Muscle layer of colon (tissue), 2 donors: ENCODE results near the gene NBL1.
A peak's percentile ranks its signal among the peaks of the same experiment; 100 is the strongest.

Source experiments
- H3K27ac ChIP-seq: one replicate; pipeline ENCODE4 v1.7.0; 2013; ENCODE audit warnings: low read depth, mild to moderate bottlenecking, low read length, moderate library complexity
- H3K27me3 ChIP-seq, 2 donors: one replicate each; pipeline ENCODE4 v1.7.0; 2013; ENCODE audit warnings: low read length in 2 of 2, mild to moderate bottlenecking in 2 of 2; ENCODE audit not compliant: insufficient read depth in 2 of 2, control insufficient read depth in 1 of 2
- H3K36me3 ChIP-seq: one replicate; pipeline ENCODE4 v1.7.0; 2013; ENCODE audit warnings: mild to moderate bottlenecking, low read length; ENCODE audit not compliant: insufficient read depth
- H3K4me1 ChIP-seq: one replicate; pipeline ENCODE4 v1.7.0; 2013; ENCODE audit warnings: mild to moderate bottlenecking, low read length; ENCODE audit not compliant: insufficient read depth
- H3K4me3 ChIP-seq, 2 donors: one replicate each; pipeline ENCODE4 v1.7.0; 2013; ENCODE audit warnings: low read length in 2 of 2, low read depth in 1 of 2, mild to moderate bottlenecking in 1 of 2, moderate library complexity in 1 of 2
- H3K9ac ChIP-seq: one replicate; pipeline ENCODE4 v1.7.0; 2013; ENCODE audit warnings: low read length
- H3K9me3 ChIP-seq: one replicate; pipeline ENCODE4 v1.7.0; 2013; ENCODE audit warnings: mild to moderate bottlenecking, low read length
- donor health status: abdominal sarcoma.
- donor health status: Adenocarcinoma of cecum.

The NBL1 gene

DNA sequence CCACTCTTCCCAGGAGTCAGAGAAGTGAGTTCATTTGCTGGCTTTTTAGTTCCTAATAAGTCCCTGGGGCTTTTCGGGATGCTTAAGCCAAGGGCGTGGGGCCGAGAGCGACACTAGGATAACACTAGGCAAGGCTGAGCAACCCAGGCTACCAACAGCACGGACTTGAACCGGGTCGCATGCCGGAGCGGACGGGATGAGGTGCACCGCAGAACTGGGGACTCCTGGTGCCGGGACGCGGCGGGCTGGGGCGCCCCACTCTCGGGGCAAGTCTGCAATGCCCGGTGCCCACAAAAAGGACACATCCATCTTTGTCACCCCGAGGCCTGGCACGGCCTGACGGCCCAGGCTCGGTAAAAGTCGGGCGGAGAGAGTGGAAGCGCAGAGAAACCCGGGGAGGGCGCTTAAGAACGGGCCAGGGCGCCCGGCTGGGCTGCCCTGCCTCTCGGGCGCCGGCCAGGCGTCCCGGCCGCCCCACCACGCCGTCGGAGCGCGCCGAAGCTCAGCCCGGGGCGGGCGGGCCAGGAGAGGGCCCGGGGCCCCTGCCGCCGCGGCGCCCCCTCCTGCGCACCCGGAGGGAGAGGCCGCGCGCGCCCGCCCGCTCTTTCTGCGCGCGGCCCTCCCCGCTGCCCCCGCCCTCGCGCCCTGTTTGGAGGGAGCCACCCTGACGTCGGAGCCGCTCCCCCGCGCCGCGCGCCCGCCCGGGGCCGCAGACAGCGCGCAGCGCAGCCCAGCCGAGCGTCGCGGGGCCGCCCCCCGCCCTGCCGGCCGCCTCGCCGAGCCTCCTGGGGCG, at the start of gene NBL1:
TSS of gene NBL1 (plus strand) at position 710 of the 793 bp plus-strand sequence. CDS start 10,720 bp downstream, outside the sequence.
- H3K27me3 ChIP-seq = no peaks in the 10 kb centered on the region
- peaks cover 38% of the 10 kb centered on the region for H3K4me1 ChIP-seq
- H3K9ac ChIP-seq = peak within 1 kb of the TSS; percentile 94
- H3K9me3 ChIP-seq = no peaks in the 10 kb centered on the region
- peak within 1 kb of the TSS; percentile 95 for H3K27ac ChIP-seq
- peak within 1 kb of the TSS; percentile 87 to 89 for H3K4me3 ChIP-seq
- H3K36me3 ChIP-seq = no peaks in the 10 kb centered on the region

DNA sequence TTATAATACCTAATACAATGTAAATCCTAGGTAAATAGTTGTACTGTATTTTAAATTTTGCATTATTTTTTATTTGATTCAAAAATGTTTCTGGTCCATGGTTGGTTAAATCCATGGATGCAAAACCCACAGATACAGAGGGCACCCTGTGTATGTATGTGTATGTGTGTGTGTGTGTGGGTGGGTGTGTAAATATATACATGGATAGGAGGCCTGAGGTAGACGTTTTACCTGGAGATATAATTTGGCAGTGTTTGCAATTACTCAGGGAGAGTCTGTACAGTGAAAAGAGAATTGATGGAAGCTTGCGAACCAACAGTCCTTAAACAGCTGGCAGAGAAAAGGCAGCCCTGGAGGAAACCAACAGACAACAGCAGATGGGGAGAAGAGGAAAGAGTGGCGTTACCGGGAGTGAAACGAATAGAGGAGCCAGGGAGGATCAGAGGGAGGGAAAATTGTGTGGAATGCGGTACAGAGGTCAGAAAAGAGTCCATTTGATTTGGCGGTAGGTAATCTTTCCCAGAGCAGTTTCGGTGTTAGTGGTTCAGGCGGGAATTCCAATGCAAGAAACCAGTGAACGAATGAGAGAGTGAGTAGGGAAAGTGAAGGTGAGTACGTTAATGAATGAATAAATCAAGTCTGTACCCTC, 47.9 kb upstream of the NBL1 start:
- no peaks in the 10 kb centered on the region for H3K27me3 ChIP-seq
- H3K4me1 ChIP-seq = peaks cover 36% of the 10 kb centered on the region
- peak overlapping the region; percentile 93 for H3K27ac ChIP-seq
- H3K36me3 ChIP-seq = no peaks in the 10 kb centered on the region
- H3K9me3 ChIP-seq = no peaks in the 10 kb centered on the region
- H3K9ac ChIP-seq = peak overlapping the region; percentile 63
- H3K4me3 ChIP-seq = peak overlapping the region; percentile 87 to 91

GRCh38 chr1:19596714-19597495, 47.2 kb upstream of the NBL1 start:
- Histone ChIP-seq H3K9ac (peak overlapping the region; percentile 63), H3K4me1 (peaks cover 39% of the 10 kb centered on the region), H3K4me3 (peak overlapping the region; percentile 87 to 91), H3K36me3 (no peaks in the 10 kb centered on the region), H3K27me3 (no peaks in the 10 kb centered on the region), H3K9me3 (no peaks in the 10 kb centered on the region), H3K27ac (peak overlapping the region; percentile 93)

- Histone ChIP-seq H3K4me1 (peaks cover 47% of the 10 kb centered on the region), H3K36me3 (no peaks in the 10 kb centered on the region), H3K9me3 (no peaks in the 10 kb centered on the region), H3K27ac (peak overlapping the region; percentile 93), H3K27me3 (no peaks in the 10 kb centered on the region), H3K9ac (peak overlapping the region; percentile 63), H3K4me3 (peak overlapping the region; percentile 87 to 91)
Measured at GRCh38 chr1:19597496-19598309, 46.4 kb upstream of the NBL1 start.

- H3K27ac ChIP-seq = no peak overlapping the region
- H3K4me1 ChIP-seq = peaks cover 52% of the 10 kb centered on the region
- H3K27me3 ChIP-seq = no peaks in the 10 kb centered on the region
Measured at GRCh38 chr1:19599810-19600209, 44.3 kb upstream of the NBL1 start.

DNA sequence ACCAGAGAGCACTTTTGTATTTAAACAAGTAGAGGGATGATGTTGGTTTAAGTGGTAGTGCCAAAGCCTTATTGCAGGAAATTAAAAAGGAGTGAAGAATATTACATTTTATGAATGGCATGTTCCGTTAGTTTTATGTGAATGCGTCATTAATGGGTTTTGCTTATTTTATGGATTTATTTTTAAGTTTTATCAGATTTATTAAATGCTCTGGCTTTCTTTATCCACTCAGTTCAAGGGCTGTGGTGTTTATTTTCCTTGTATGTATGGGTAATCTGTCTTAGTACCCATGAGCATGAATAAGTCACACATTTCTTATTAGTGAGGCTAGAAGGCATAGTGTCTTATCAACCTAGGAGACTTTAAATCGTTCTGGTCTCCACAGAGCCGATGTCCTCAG, 41.6 kb upstream of the NBL1 start:
- no peak overlapping the region for H3K4me3 ChIP-seq
- peaks cover 61% of the 10 kb centered on the region for H3K4me1 ChIP-seq
- no peak overlapping the region for H3K9ac ChIP-seq
- H3K27ac ChIP-seq = peak overlapping the region; percentile 23
- no peaks in the 10 kb centered on the region for H3K36me3 ChIP-seq
- H3K9me3 ChIP-seq = no peaks in the 10 kb centered on the region
- H3K27me3 ChIP-seq = no peaks in the 10 kb centered on the region

More at GRCh38 chr1:19599810-19600209, 44.3 kb upstream of the NBL1 start:
- Histone ChIP-seq H3K9me3 (no peaks in the 10 kb centered on the region), H3K36me3 (no peaks in the 10 kb centered on the region), H3K9ac (no peak overlapping the region), H3K4me3 (no peak overlapping the region)

DNA sequence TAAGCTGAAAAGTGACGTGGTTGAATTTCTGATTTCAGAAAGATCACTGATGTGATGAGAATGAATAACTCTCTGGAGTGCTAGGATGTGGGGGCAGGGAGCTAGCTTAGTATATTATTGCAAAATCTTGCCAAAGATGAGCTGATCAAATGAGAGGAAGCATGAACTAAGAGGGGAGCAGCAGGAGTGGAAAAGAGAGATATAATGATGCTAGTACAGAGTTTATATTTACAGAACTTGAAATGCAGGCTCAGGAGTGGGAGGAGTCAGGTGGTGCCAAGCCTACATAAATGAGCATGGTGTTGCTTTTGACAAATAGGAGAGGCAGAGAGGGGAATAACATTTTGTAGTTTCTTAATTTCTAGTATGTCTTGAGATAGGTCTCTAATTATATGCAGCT, 38.1 kb upstream of the NBL1 start:
- no peak overlapping the region for H3K4me3 ChIP-seq
- H3K4me1 ChIP-seq = peaks cover 51% of the 10 kb centered on the region
- no peaks in the 10 kb centered on the region for H3K9me3 ChIP-seq
- no peak overlapping the region for H3K27ac ChIP-seq
- H3K36me3 ChIP-seq = no peaks in the 10 kb centered on the region
- H3K27me3 ChIP-seq = no peaks in the 10 kb centered on the region
- H3K9ac ChIP-seq = no peak overlapping the region

DNA sequence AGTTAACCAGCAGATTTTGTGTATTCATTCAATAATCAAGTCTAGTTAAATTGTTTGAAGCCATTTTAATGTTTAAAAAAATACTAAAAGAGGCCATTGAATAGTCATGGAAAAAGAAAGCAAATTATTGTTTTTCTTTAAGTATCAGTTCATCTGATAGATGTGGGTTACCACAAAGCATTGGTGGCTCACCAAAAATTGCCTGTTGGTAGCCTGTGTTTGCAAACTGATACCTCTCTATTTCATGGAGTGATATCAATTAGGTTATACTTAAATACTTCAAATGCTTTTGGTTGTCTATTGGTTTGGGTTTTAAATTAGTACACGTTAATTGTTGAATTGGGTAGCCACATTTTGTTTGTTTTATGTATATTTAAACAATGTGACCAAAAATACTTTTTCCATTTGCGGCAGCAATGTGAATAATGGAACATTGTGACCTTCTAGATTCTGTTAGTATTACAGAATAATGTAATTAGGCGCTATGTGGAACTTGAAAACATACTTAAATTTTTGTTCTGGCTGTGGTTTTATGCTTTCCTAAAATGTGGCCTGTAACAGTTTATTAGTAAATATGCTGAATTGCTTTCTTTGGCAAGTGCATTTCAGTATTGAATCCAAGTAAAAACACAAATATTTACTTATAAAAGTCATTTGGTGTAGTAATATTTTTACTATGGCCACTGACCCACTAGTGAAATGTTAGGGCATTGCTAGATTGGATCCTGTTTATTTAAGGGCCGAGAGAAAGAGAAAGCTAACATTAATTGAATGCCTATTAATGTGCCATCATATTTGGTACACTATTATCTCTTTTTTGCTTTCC, 37.1 kb upstream of the NBL1 start:
- Histone ChIP-seq H3K4me1 (peaks cover 47% of the 10 kb centered on the region), H3K27ac (peak overlapping the region; percentile 7), H3K9me3 (no peaks in the 10 kb centered on the region)

DNA sequence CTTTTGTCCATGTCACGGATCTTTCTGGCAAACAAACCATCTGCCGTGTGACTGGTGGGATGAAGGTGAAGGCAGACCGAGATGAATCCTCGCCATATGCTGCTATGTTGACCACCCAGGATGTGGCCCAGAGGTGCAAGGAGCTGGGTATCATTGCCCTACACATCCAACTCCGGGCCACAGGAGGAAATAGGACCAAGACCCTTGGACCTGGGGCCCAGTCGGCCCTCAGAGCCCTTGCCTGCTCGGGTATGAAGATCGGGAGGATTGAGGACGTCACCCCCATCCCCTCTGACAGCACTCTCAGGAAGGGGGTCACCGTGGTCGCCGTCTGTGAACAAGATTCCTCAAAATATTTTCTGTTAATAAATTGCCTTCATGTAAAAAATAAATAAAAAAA, 35.9 kb upstream of the NBL1 start:
- Histone ChIP-seq H3K27ac (no peak overlapping the region), H3K9ac (no peak overlapping the region), H3K4me1 (peaks cover 35% of the 10 kb centered on the region), H3K9me3 (no peaks in the 10 kb centered on the region), H3K36me3 (no peaks in the 10 kb centered on the region), H3K27me3 (no peaks in the 10 kb centered on the region), H3K4me3 (no peak overlapping the region)

More for the DNA sequence above, 37.1 kb upstream of the NBL1 start:
- no peaks in the 10 kb centered on the region for H3K27me3 ChIP-seq
- no peak overlapping the region for H3K4me3 ChIP-seq
- no peak overlapping the region for H3K9ac ChIP-seq
- H3K36me3 ChIP-seq = no peaks in the 10 kb centered on the region

GRCh38 chr1:19610282-19610981, 33.7 kb upstream of the NBL1 start:
- Histone ChIP-seq H3K4me1 (peaks cover 39% of the 10 kb centered on the region), H3K9ac (no peak overlapping the region), H3K36me3 (peaks cover 7% of the 10 kb centered on the region), H3K27me3 (no peaks in the 10 kb centered on the region), H3K4me3 (no peak overlapping the region), H3K9me3 (no peaks in the 10 kb centered on the region), H3K27ac (peak overlapping the region; percentile 34)
